PC-9 (cell line): ENCODE data around the gene MLEC.

ENCODE experiments used
- EZH2 ChIP-seq: fragments of 200-600 bp; sonication (generic); IDR thresholded peaks from 2 replicates; pipeline ENCODE4 v1.8.0; 2017; ENCODE audit warnings: antibody characterized with exemption, low read depth
- TF ChIP-seq, protein P1 (sequence below): fragments of 200-600 bp; sonication (generic); conservative IDR thresholded peaks from 2 replicates; pipeline ENCODE4 v1.6.1; 2017; ENCODE audit warnings: mixed run types, antibody characterized with exemption, mild to moderate bottlenecking, moderate library complexity

DNA sequence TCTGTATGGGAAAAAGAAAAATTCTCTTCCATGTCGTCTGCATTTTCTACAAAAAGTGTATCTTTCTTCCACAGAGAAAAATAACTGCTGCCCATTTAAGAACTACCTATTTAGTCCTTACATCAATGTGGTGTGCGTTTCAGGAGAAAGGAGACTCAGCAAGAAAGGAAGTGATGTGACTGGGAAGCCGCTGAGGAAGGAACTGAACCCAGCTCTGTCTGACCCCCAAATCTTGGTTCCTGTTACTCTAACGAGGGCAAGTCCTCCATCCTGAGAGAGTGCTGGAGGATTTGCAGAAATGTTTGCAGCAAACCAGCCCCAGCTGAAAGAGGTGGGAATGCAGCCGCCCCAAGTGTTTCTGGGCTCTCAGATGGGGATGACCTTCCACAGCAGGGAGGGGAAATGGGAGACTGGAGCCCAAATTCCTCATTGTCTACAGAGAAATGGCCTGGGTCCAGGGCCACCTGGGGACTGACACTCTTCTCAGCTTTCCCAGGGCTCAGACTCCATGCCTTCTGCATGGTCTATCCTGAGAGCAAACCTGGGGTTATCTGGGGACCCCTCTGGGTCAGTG is 6.7 kb upstream of the MLEC start:
- TF ChIP-seq, protein P1, sequence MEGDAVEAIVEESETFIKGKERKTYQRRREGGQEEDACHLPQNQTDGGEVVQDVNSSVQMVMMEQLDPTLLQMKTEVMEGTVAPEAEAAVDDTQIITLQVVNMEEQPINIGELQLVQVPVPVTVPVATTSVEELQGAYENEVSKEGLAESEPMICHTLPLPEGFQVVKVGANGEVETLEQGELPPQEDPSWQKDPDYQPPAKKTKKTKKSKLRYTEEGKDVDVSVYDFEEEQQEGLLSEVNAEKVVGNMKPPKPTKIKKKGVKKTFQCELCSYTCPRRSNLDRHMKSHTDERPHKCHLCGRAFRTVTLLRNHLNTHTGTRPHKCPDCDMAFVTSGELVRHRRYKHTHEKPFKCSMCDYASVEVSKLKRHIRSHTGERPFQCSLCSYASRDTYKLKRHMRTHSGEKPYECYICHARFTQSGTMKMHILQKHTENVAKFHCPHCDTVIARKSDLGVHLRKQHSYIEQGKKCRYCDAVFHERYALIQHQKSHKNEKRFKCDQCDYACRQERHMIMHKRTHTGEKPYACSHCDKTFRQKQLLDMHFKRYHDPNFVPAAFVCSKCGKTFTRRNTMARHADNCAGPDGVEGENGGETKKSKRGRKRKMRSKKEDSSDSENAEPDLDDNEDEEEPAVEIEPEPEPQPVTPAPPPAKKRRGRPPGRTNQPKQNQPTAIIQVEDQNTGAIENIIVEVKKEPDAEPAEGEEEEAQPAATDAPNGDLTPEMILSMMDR: no peak
- no peak for TF ChIP-seq EZH2
